D721Med (cell line): ENCODE results near the gene BMP6.
"Not testable (repeated sequence)": the region's sequence is repeated elsewhere in the genome, so short reads cannot be mapped to it uniquely, and the experiment has no call there.

ENCODE experiments used
- DNase-seq: peaks from one replicate; pipeline ENCODE4 v3.0.0; 2011; ENCODE audit warnings: low spot score; ENCODE audit not compliant: insufficient read length
- FAIRE-seq: peaks from 2 replicates; lab custom pipeline; 2011; peaks lifted over from hg19 to GRCh38; lab: Jason Lieb, UNC
- CTCF ChIP-seq: IDR thresholded peaks from 2 replicates; pipeline ENCODE4 v1.5.1; 2012; ENCODE audit warnings: mild to moderate bottlenecking, control low read depth; ENCODE audit not compliant: insufficient read depth; ENCODE audit errors: missing control alignments

BMP6 gene

GRCh38 chr6:7887278-7887991 is 161.5 kb downstream of the BMP6 start:
- no peak for DNase-seq
- no peak for FAIRE-seq
- no peak for TF ChIP-seq CTCF

DNA sequence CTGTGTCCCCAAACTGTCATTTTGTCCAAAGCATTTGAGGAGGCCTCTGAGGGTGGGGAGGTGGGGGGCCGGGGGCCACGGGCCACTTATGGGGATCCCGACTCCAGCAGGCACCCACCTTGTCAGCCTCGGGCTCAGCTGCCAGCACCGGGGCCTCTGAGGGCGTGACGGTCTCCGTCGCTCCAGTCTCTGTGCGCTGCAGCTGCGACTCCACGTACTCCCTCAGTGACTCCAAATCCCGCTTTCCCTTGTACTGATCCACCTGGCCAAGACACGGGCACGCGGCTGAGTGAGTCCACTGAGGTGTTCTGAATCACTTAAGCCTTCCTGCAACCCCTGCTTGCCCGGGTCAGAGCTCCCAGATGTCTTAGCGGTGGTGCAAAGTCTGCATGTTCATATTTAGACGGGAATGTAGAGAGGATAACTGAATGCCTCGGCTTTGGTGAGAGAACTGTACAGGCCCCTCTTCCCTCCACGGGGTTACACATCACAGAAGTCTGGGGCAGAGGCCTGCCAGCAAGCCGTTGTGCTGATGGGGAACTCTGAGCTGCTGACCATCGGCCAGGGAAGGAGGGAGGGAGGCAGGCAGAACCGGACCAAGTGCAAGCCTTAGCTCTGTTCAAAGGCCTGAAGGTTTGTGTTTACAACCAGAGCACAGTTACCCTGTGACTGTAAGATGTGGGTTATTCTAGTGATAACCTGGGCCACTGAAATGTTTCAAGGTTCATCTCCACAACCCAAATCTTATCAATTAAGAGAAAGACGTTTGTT is 162.9 kb downstream of the BMP6 start:
- TF ChIP-seq CTCF: no peak
- FAIRE-seq (no peak), DNase-seq (no peak)

- no peak for FAIRE-seq
- DNase-seq: no peak
- no peak for TF ChIP-seq CTCF
These were observed 165.4 kb downstream of the BMP6 start for GRCh38 chr6:7891078-7891872.

GRCh38 chr6:7892367-7892766 is 166.5 kb downstream of the BMP6 start:
- not testable (repeated sequence) for DNase-seq, FAIRE-seq

DNA sequence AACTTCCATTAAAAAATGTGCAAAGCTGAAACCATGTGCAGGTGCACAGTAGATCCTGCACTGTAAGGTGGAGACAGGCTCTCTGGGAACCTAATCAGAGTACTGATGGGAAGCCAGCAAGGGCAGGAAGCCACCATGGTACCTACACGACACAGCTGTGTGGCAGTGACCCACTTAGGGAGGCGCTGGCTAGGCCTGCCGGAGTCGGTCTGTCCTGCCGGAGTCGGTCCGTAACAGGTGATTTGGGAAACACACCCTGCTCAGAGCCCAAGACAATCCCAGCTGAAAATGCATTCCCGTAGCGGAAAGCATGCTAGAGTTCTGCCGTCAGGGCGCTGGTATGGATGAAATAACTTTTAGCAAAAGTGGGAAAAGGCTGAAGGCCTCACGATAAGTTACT is 167.4 kb downstream of the BMP6 start:
- DNase-seq (no peak), FAIRE-seq (no peak)
- TF ChIP-seq CTCF: no peak

GRCh38 chr6:7894262-7895124 is 168.6 kb downstream of the BMP6 start:
- DNase-seq (no peak), FAIRE-seq (no peak)
- TF ChIP-seq CTCF: no peak

GRCh38 chr6:7895125-7895423 is 169.2 kb downstream of the BMP6 start:
- no peak for DNase-seq
- no peak for TF ChIP-seq CTCF
- FAIRE-seq: no peak
